Keratinocyte (primary cell): ENCODE data around the gene CDYL. TPM values are rescaled to one million over a fixed set of nuclear protein-coding genes. Genes with fewer than 3 reads are reported as not detected.

Source experiments
- DNase-seq: peaks from one replicate; pipeline ENCODE4 v3.0.0-alpha.2; 2011; ENCODE audit warnings: low read depth, missing footprints, low spot score
- FAIRE-seq: peaks from 2 replicates; lab custom pipeline; 2011; peaks lifted over from hg19 to GRCh38; lab: Jason Lieb, UNC
- H2AFZ ChIP-seq: 2 replicates; pipeline ENCODE4 v1.6.0; 2012; ENCODE audit warnings: low read length, control low read depth, inconsistent platforms; ENCODE audit not compliant: control insufficient read depth
- H3K27ac ChIP-seq: 2 replicates; pipeline ENCODE4 v1.5.1; 2011; ENCODE audit warnings: low read length; ENCODE audit not compliant: control insufficient read depth, insufficient read depth
- H3K27me3 ChIP-seq: 3 replicates; pipeline ENCODE4 v1.6.0; 2011; ENCODE audit warnings: low read length; ENCODE audit not compliant: control insufficient read depth, insufficient read depth; ENCODE audit errors: extremely low read depth
- H3K36me3 ChIP-seq, 2 experiments: 2 replicates in 1 of 2; 3 replicates in 1 of 2; pipeline ENCODE4 v1.5.1; 2011; ENCODE audit warnings: low read length in 2 of 2, mild to moderate bottlenecking in 1 of 2; ENCODE audit not compliant: control insufficient read depth in 2 of 2, insufficient read depth in 2 of 2; ENCODE audit errors: extremely low read depth in 1 of 2
- H3K4me1 ChIP-seq: 3 replicates; pipeline ENCODE4 v1.5.1; 2011; ENCODE audit warnings: low read length; ENCODE audit not compliant: control insufficient read depth, insufficient read depth; ENCODE audit errors: extremely low read depth
- H3K4me2 ChIP-seq: 3 replicates; pipeline ENCODE4 v1.6.0; 2011; ENCODE audit warnings: low read depth, low read length; ENCODE audit not compliant: control insufficient read depth, insufficient read depth; ENCODE audit errors: extremely low read depth
- H3K4me3 ChIP-seq, 3 experiments: fragments of 200-600 bp in 1 of 3; sonication (generic) in 1 of 3; 2 replicates in 2 of 3; 3 replicates in 1 of 3; pipeline ENCODE4 v1.5.1; 2011 to 2016; ENCODE audit warnings: low read length in 3 of 3, mild to moderate bottlenecking in 3 of 3, control low read depth in 2 of 3, inconsistent platforms in 1 of 3, low read depth in 1 of 3, mixed read lengths in 1 of 3, mixed run types in 1 of 3, moderate library complexity in 1 of 3; ENCODE audit not compliant: control insufficient read depth in 2 of 3, insufficient read depth in 2 of 3; ENCODE audit errors: extremely low read depth in 1 of 3
- H3K79me2 ChIP-seq: 2 replicates; pipeline ENCODE4 v1.6.0; 2012; ENCODE audit warnings: low read length; ENCODE audit not compliant: control insufficient read depth, insufficient read depth
- H3K9ac ChIP-seq: 3 replicates; pipeline ENCODE4 v1.6.0; 2011; ENCODE audit warnings: low read length; ENCODE audit not compliant: control insufficient read depth, insufficient read depth; ENCODE audit errors: extremely low read depth
- H3K9me1 ChIP-seq: 3 replicates; pipeline ENCODE4 v1.6.0; 2011; ENCODE audit warnings: low read length; ENCODE audit not compliant: control insufficient read depth, insufficient read depth; ENCODE audit errors: extremely low read depth
- H3K9me3 ChIP-seq: 2 replicates; pipeline ENCODE4 v1.5.1; 2012; ENCODE audit warnings: low read depth, low read length; ENCODE audit not compliant: control insufficient read depth
- H4K20me1 ChIP-seq: 3 replicates; pipeline ENCODE4 v1.6.0; 2011; ENCODE audit warnings: low read length; ENCODE audit not compliant: control insufficient read depth, insufficient read depth; ENCODE audit errors: extremely low read depth
- EZH2 ChIP-seq: IDR thresholded peaks from one replicate; pipeline ENCODE4 v1.6.1; 2012; ENCODE audit warnings: inconsistent platforms, mild to moderate bottlenecking, low read length, moderate library complexity
- dilution Hi-C: fragments of 300-500 bp; cut with MboI; formaldehyde crosslinking; loops from one replicate; pipeline ENCODE4 v1.7.0; 2020; ENCODE audit warnings: low sequenced_read_pairs; ENCODE audit not compliant: extremely low pct_ligation_motif_present
- polyA plus RNA-seq, 5 experiments: library from polyadenylated mRNA; depleted of rRNA in 3 of 5; stranded (reverse) in 3 of 5; stranded (forward) in 1 of 5; unstranded in 1 of 5; fragments of >200 nt; gene quantifications; 1 replicate in 1 of 5; 2 replicates in 3 of 5; 3 replicates in 1 of 5; pipeline versions ENCODE4 v1.2.1 to v1.2.3, GENCODE V29; 2011 to 2012; ENCODE audit warnings: missing spikeins in 2 of 5, low read depth in 1 of 5, low replicate concordance in 1 of 5
- TF ChIP-seq, protein P1 (sequence below), 3 experiments: IDR thresholded peaks in 1 of 3; conservative IDR thresholded peaks in 1 of 3; optimal IDR thresholded peaks in 1 of 3; 2 replicates in 2 of 3; 3 replicates in 1 of 3; pipeline versions ENCODE3 to v1.5.1; 2011; ENCODE audit warnings: low read length in 3 of 3, mild to moderate bottlenecking in 3 of 3, moderate library complexity in 2 of 3, control low read depth in 1 of 3, inconsistent platforms in 1 of 3; ENCODE audit not compliant: insufficient read depth in 2 of 3; ENCODE audit errors: extremely low read depth in 1 of 3

CDYL gene
- polyA plus RNA-seq, 1 donor (not counting 4 experiments of a cell fraction or from before 2014, with no cell fraction given), result 48.0 TPM

DNA sequence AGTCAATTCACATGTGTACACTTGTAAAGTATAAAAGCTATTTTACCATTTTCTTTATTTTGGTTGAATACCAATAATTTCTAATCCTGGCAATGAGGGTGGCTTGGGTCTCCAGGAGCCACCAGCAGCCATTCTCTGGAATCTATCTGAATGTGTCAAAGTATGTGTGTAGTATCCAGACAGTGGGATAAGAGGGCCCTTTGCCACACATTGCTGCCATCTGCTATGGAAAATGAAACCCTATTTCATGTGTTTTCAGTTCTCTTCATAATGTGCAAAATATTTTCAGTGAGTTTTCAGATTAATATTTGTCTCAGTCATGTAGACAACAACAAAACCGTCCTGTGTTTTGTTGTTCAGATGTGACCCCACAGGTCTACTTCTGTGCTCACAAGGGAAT lies 46.3 kb downstream of the CDYL start:
- DNase-seq, result no peak
- no peak overlapping the region for H3K4me2 ChIP-seq
- H3K27me3 ChIP-seq, result no peaks in the 10 kb centered on the region
- no peak overlapping the region for H2AFZ ChIP-seq
- no peak for TF ChIP-seq EZH2
- TF ChIP-seq, protein P1, sequence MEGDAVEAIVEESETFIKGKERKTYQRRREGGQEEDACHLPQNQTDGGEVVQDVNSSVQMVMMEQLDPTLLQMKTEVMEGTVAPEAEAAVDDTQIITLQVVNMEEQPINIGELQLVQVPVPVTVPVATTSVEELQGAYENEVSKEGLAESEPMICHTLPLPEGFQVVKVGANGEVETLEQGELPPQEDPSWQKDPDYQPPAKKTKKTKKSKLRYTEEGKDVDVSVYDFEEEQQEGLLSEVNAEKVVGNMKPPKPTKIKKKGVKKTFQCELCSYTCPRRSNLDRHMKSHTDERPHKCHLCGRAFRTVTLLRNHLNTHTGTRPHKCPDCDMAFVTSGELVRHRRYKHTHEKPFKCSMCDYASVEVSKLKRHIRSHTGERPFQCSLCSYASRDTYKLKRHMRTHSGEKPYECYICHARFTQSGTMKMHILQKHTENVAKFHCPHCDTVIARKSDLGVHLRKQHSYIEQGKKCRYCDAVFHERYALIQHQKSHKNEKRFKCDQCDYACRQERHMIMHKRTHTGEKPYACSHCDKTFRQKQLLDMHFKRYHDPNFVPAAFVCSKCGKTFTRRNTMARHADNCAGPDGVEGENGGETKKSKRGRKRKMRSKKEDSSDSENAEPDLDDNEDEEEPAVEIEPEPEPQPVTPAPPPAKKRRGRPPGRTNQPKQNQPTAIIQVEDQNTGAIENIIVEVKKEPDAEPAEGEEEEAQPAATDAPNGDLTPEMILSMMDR (optimal IDR thresholded peaks at IDR 0.05 in 1 of 3, IDR thresholded peaks at IDR 0.05 in 1 of 3, conservative IDR thresholded peaks at IDR 0.05 in 1 of 3; ENCODE audit: extremely low read depth in 1 of 3, insufficient read depth in 2 of 3, low read length in 3 of 3), result no peak
- H3K4me3 ChIP-seq, result no peak overlapping the region
- peaks cover 98% of the 10 kb centered on the region for H3K79me2 ChIP-seq
- H3K27ac ChIP-seq, result no peak overlapping the region
- H3K4me1 ChIP-seq, result peaks cover 15% of the 10 kb centered on the region
- no peak for FAIRE-seq
- no peaks in the 10 kb centered on the region for H3K9me1 ChIP-seq
- H3K9me3 ChIP-seq, result no peaks in the 10 kb centered on the region
- H3K36me3 ChIP-seq, result no peaks in the 10 kb centered on the region
- dilution Hi-C loops, result no loop called here
- H3K9ac ChIP-seq, result no peak overlapping the region
- H4K20me1 ChIP-seq, result peaks cover 16% of the 10 kb centered on the region

DNA sequence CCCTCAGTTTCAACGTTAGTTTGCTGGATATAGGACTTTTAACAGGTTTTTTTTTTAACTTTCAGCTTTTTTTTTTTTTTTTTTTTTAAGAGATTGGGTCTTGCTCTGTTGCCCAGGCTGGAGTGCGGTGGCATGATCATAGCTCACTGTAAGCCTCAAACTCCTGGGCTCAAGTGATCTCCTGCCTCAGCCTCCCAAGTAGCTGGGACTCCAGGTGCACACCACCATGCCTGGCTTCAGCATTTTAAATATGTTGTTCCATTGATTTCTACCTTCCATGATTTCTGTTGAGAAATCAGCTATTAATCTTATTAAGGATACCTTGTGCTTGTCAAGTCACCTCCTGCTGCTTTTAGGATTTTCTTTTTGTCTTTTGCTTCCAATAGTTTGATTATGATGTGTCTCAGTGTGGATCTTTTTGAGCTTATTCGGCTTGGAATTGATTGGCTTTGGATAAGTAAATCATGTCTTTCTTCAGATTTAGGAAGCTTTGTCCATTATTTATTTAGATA lies 52.0 kb downstream of the CDYL start:
- H3K36me3 ChIP-seq, result no peaks in the 10 kb centered on the region
- peaks cover 2% of the 10 kb centered on the region for H4K20me1 ChIP-seq
- DNase-seq (no peak), FAIRE-seq (no peak)
- no peaks in the 10 kb centered on the region for H3K27me3 ChIP-seq
- no peaks in the 10 kb centered on the region for H3K9me3 ChIP-seq
- H3K27ac ChIP-seq, result no peak overlapping the region
- TF ChIP-seq, protein P1 (optimal IDR thresholded peaks at IDR 0.05 in 1 of 3, IDR thresholded peaks at IDR 0.05 in 1 of 3, conservative IDR thresholded peaks at IDR 0.05 in 1 of 3; ENCODE audit: extremely low read depth in 1 of 3, insufficient read depth in 2 of 3, low read length in 3 of 3), result no peak
- no peak for TF ChIP-seq EZH2
- dilution Hi-C loops, result no loop called here
- peaks cover 73% of the 10 kb centered on the region for H3K79me2 ChIP-seq
- no peaks in the 10 kb centered on the region for H3K9me1 ChIP-seq
- no peak overlapping the region for H2AFZ ChIP-seq
- H3K4me3 ChIP-seq, result no peak overlapping the region
- no peaks in the 10 kb centered on the region for H3K4me1 ChIP-seq
- no peak overlapping the region for H3K4me2 ChIP-seq
- H3K9ac ChIP-seq, result no peak overlapping the region
